Ishikawa (cell line): ENCODE data around the gene GDF11.

ENCODE experiments used
- CEBPB ChIP-seq: IDR thresholded peaks from 2 replicates; pipeline ENCODE4 v1.6.1; 2012
- CREB1 ChIP-seq: IDR thresholded peaks from 2 replicates; pipeline ENCODE4 v1.6.1; 2012; ENCODE audit warnings: low read depth
- EGR1 ChIP-seq: IDR thresholded peaks from 2 replicates; pipeline ENCODE4 v1.6.1; 2012
- EP300 ChIP-seq: IDR thresholded peaks from 2 replicates; pipeline ENCODE4 v1.6.1; 2012; ENCODE audit warnings: borderline replicate concordance
- FOXM1 ChIP-seq: IDR thresholded peaks from 2 replicates; pipeline ENCODE4 v1.6.1; 2012; ENCODE audit warnings: low read depth, borderline replicate concordance
- MAX ChIP-seq: IDR thresholded peaks from 2 replicates; pipeline ENCODE4 v1.6.1; 2012
- NFIC ChIP-seq: IDR thresholded peaks from 2 replicates; pipeline ENCODE4 v1.6.1; 2012
- RAD21 ChIP-seq: IDR thresholded peaks from 2 replicates; pipeline ENCODE4 v1.6.1; 2012; ENCODE audit warnings: low read depth
- REST ChIP-seq: IDR thresholded peaks from 2 replicates; pipeline ENCODE4 v1.6.1; 2012; ENCODE audit warnings: low read depth, mild to moderate bottlenecking
- TAF1 ChIP-seq: IDR thresholded peaks from 2 replicates; pipeline ENCODE4 v1.6.1; 2012; ENCODE audit warnings: low read depth, mild to moderate bottlenecking
- TCF12 ChIP-seq: IDR thresholded peaks from 2 replicates; pipeline ENCODE4 v1.6.1; 2012; ENCODE audit warnings: low read depth
- TEAD4 ChIP-seq: IDR thresholded peaks from 2 replicates; pipeline ENCODE4 v1.6.1; 2012
- USF1 ChIP-seq: IDR thresholded peaks from 2 replicates; pipeline ENCODE4 v1.6.1; 2012
- YY1 ChIP-seq: IDR thresholded peaks from 2 replicates; pipeline ENCODE4 v1.6.1; 2012; ENCODE audit warnings: low read depth
- ZBTB7A ChIP-seq: IDR thresholded peaks from 2 replicates; pipeline ENCODE4 v1.6.1; 2012; ENCODE audit warnings: low read depth

GDF11 gene

GRCh38 chr12:55715169-55715764 is 27.7 kb upstream of the GDF11 start:
- no peak for TF ChIP-seq EP300
- TF ChIP-seq YY1, result no peak
- no peak for TF ChIP-seq RAD21
- no peak for TF ChIP-seq CREB1
- TF ChIP-seq NFIC, result no peak
- no peak for TF ChIP-seq REST
- TF ChIP-seq MAX, result no peak
- TF ChIP-seq TEAD4, result no peak

GRCh38 chr12:55715833-55716581 is 26.9 kb upstream of the GDF11 start, which contains the start of gene BLOC1S1:
TSS of gene BLOC1S1 (plus strand) at chr12:55716046. CDS start at chr12:55716052, 6 bp downstream.
- TF ChIP-seq YY1 (peak; percentile 74), FOXM1 (peak; percentile 84), CREB1 (peak; percentile 4; the same call in 1 of the 2 replicates), EGR1 (peak; percentile 37; the same call in 1 of the 2 replicates), REST (peak; percentile 29; the same call in 1 of the 2 replicates), EP300 (peak; percentile 76; the same call in 1 of the 2 replicates), TEAD4 (peak; percentile 66; the same call in 1 of the 2 replicates), USF1 (peak; percentile 100), RAD21 (0 out of 2 replicates have a peak, but pooled peaks have one; percentile 12), NFIC (peak; percentile 86), CEBPB (peak; percentile 44; the same call in 1 of the 2 replicates), TAF1 (peak; percentile 77), MAX (peak; percentile 95), ZBTB7A (peak; percentile 90), TCF12 (peak; percentile 88)

GRCh38 chr12:55716582-55716957 is 26.4 kb upstream of the GDF11 start:
- TF ChIP-seq MAX, result no peak
- no peak for TF ChIP-seq FOXM1
- TF ChIP-seq YY1, result no peak
- TF ChIP-seq EP300, result no peak
- no peak for TF ChIP-seq REST
- no peak; the same call in 1 of the 2 replicates for TF ChIP-seq ZBTB7A
- TF ChIP-seq CEBPB, result no peak
- no peak; the same call in 1 of the 2 replicates for TF ChIP-seq TAF1
- TF ChIP-seq TCF12, result no peak
- TF ChIP-seq USF1, result no peak
- TF ChIP-seq TEAD4, result no peak
- TF ChIP-seq CREB1, result no peak
- TF ChIP-seq RAD21, result no peak
- no peak for TF ChIP-seq NFIC
- no peak for TF ChIP-seq EGR1
